ENCODE measurements around the gene ARMH4. TPM values are rescaled to one million over a fixed set of nuclear protein-coding genes. Genes with fewer than 3 reads are reported as not detected.

ARMH4 gene
- total and polyA plus RNA-seq, 4 donors: 0.38 to 3.2 (median 0.54) TPM

DNA sequence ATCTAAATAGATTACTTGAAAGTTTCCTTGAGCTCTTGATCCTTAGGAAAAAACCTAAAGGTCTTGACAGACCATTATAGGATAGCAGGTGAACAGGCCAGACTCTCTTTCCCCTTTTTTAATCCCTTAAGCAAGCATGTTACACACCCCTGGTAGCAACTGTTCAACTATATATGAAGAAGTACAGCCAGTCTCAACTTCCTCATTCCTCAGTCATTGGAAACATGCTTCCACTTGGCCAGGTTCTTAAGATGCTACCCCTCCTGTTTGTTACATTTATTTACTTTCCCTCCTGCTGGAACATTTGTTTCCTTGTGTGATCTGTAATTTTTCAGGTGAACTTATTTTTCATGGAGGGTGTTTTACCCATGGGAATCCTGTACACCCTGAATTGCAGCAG is 124.1 kb downstream of the ARMH4 start:
- no peak overlapping the region for H3K27ac ChIP-seq (ENCODE audit: low read depth in 1 of 2, low read length in 2 of 2)
- no peaks in the 10 kb centered on the region for H3K27me3 ChIP-seq (ENCODE audit: control insufficient read depth in 4 of 4, insufficient read depth in 4 of 4, low read length in 3 of 4)
- no peaks in the 10 kb centered on the region for H3K4me1 ChIP-seq (ENCODE audit: control insufficient read depth in 4 of 4, insufficient read depth in 4 of 4, low read length in 3 of 4)
- H3K36me3 ChIP-seq (ENCODE audit: control insufficient read depth in 4 of 4, insufficient read depth in 3 of 4, low read depth in 1 of 4, low read length in 3 of 4): no peaks in the 10 kb centered on the region
- H3K4me3 ChIP-seq (ENCODE audit: low read depth in 1 of 3, low read length in 3 of 3): no peak overlapping the region
- no peak overlapping the region for H3K9ac ChIP-seq (ENCODE audit: low read depth in 1 of 2, low read length in 2 of 2)
- no peaks in the 10 kb centered on the region for H3K9me3 ChIP-seq (ENCODE audit: control insufficient read depth in 4 of 4, low read length in 3 of 4)
- no peak for DNase-seq (ENCODE audit: low spot score)
- no peak for TF ChIP-seq GABPA (IDR thresholded peaks at IDR 0.05 in 1 of 2, conservative IDR thresholded peaks at IDR 0.05 in 1 of 2)
- TF ChIP-seq, protein P1, sequence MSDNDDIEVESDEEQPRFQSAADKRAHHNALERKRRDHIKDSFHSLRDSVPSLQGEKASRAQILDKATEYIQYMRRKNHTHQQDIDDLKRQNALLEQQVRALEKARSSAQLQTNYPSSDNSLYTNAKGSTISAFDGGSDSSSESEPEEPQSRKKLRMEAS (IDR thresholded peaks at IDR 0.05): no peak
- TF ChIP-seq, protein P2, sequence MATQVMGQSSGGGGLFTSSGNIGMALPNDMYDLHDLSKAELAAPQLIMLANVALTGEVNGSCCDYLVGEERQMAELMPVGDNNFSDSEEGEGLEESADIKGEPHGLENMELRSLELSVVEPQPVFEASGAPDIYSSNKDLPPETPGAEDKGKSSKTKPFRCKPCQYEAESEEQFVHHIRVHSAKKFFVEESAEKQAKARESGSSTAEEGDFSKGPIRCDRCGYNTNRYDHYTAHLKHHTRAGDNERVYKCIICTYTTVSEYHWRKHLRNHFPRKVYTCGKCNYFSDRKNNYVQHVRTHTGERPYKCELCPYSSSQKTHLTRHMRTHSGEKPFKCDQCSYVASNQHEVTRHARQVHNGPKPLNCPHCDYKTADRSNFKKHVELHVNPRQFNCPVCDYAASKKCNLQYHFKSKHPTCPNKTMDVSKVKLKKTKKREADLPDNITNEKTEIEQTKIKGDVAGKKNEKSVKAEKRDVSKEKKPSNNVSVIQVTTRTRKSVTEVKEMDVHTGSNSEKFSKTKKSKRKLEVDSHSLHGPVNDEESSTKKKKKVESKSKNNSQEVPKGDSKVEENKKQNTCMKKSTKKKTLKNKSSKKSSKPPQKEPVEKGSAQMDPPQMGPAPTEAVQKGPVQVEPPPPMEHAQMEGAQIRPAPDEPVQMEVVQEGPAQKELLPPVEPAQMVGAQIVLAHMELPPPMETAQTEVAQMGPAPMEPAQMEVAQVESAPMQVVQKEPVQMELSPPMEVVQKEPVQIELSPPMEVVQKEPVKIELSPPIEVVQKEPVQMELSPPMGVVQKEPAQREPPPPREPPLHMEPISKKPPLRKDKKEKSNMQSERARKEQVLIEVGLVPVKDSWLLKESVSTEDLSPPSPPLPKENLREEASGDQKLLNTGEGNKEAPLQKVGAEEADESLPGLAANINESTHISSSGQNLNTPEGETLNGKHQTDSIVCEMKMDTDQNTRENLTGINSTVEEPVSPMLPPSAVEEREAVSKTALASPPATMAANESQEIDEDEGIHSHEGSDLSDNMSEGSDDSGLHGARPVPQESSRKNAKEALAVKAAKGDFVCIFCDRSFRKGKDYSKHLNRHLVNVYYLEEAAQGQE (IDR thresholded peaks at IDR 0.05): no peak
- no peak for TF ChIP-seq TAF1 (conservative IDR thresholded peaks at IDR 0.05)
- no peak for TF ChIP-seq FOXA1 (IDR thresholded peaks at IDR 0.05)
- TF ChIP-seq RAD21 (IDR thresholded peaks at IDR 0.05): no peak
- TF ChIP-seq HNF4G (IDR thresholded peaks at IDR 0.05): no peak
- TF ChIP-seq EGR1 (IDR thresholded peaks at IDR 0.05; ENCODE audit: low read depth in 2 of 2): no peak
- TF ChIP-seq HNF4A (conservative IDR thresholded peaks at IDR 0.05): no peak
- no peak for TF ChIP-seq FOXA2 (IDR thresholded peaks at IDR 0.05)
- TF ChIP-seq YY1 (IDR thresholded peaks at IDR 0.05): no peak
- no peak for TF ChIP-seq JUND (IDR thresholded peaks at IDR 0.05)
- TF ChIP-seq, protein P3, sequence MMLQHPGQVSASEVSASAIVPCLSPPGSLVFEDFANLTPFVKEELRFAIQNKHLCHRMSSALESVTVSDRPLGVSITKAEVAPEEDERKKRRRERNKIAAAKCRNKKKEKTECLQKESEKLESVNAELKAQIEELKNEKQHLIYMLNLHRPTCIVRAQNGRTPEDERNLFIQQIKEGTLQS (IDR thresholded peaks at IDR 0.05): no peak
- TF ChIP-seq, protein P4, sequence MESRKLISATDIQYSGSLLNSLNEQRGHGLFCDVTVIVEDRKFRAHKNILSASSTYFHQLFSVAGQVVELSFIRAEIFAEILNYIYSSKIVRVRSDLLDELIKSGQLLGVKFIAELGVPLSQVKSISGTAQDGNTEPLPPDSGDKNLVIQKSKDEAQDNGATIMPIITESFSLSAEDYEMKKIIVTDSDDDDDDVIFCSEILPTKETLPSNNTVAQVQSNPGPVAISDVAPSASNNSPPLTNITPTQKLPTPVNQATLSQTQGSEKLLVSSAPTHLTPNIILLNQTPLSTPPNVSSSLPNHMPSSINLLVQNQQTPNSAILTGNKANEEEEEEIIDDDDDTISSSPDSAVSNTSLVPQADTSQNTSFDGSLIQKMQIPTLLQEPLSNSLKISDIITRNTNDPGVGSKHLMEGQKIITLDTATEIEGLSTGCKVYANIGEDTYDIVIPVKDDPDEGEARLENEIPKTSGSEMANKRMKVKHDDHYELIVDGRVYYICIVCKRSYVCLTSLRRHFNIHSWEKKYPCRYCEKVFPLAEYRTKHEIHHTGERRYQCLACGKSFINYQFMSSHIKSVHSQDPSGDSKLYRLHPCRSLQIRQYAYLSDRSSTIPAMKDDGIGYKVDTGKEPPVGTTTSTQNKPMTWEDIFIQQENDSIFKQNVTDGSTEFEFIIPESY (IDR thresholded peaks at IDR 0.05): no peak
- no peak for TF ChIP-seq SP1 (IDR thresholded peaks at IDR 0.05)

DNA sequence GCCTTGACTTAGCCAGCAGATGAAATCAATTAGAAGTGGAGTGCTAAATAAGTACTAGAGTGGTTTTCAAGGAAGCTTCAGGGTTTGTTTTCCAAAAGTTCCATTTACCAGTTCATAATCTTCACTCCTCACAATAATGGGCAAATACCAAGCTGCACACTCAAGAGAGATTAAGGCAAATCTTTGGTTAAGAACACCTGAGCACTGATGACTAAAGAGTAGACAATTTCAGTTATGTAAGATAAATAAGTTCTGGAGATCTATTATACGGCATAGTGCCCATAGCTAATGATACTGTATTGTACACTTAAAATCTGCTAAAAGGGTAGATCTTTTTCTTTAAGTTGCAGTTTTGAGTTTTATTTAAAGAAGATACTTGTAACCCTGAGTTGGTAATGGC is 125.0 kb downstream of the ARMH4 start:
- Histone ChIP-seq H3K9ac (ENCODE audit: low read depth in 1 of 2, low read length in 2 of 2) (no peak overlapping the region), H3K4me1 (ENCODE audit: control insufficient read depth in 4 of 4, insufficient read depth in 4 of 4, low read length in 3 of 4) (no peaks in the 10 kb centered on the region), H3K4me3 (ENCODE audit: low read depth in 1 of 3, low read length in 3 of 3) (no peak overlapping the region), H3K36me3 (ENCODE audit: control insufficient read depth in 4 of 4, insufficient read depth in 3 of 4, low read depth in 1 of 4, low read length in 3 of 4) (no peaks in the 10 kb centered on the region), H3K27me3 (ENCODE audit: control insufficient read depth in 4 of 4, insufficient read depth in 4 of 4, low read length in 3 of 4) (no peaks in the 10 kb centered on the region), H3K9me3 (ENCODE audit: control insufficient read depth in 4 of 4, low read length in 3 of 4) (no peaks in the 10 kb centered on the region), H3K27ac (ENCODE audit: low read depth in 1 of 2, low read length in 2 of 2) (no peak overlapping the region)
- TF ChIP-seq NR2F2 (IDR thresholded peaks at IDR 0.05): no peak
- no peak for DNase-seq (ENCODE audit: low spot score)
- WGBS: 93% methylated on average over 1 of the region's 1 CpG

Data from liver (tissue), 9 donors.